K562 (cell line): Measurements from ENCODE around the gene NEK1. TPM values are rescaled to one million over a fixed set of nuclear protein-coding genes. Genes with fewer than 3 reads are reported as not detected.

ENCODE experiments used
- HIVEP1 ChIP-seq: fragments of 250-450 bp; sonication (Bioruptor Pico); IDR thresholded peaks from 2 replicates; pipeline ENCODE4 v1.4.0; 2020; ENCODE audit warnings: mild to moderate bottlenecking
- MCM7 ChIP-seq, 2 experiments: fragments of 450-650 bp; IDR thresholded peaks; 2 replicates each; pipeline ENCODE4 v1.6.1; 2016 to 2018
- POLR2A ChIP-seq: fragments of 450-650 bp; conservative IDR thresholded peaks from 2 replicates; pipeline ENCODE4 v1.6.1; 2016
- POLR2G ChIP-seq: fragments of 200-400 bp; formaldehyde crosslinking; IDR thresholded peaks from 2 replicates; pipeline ENCODE4 v1.6.1; 2017; ENCODE audit warnings: low read depth, mild to moderate bottlenecking, antibody characterized with exemption, low read length, moderate library complexity
- POU5F1 ChIP-seq: fragments of 150-350 bp; IDR thresholded peaks from 2 replicates; pipeline ENCODE4 v1.6.1; 2014; ENCODE audit warnings: borderline replicate concordance, low read length, low read depth, mild to moderate bottlenecking; ENCODE audit not compliant: partially characterized antibody
- polyA plus RNA-seq, 8 experiments: library from polyadenylated mRNA; depleted of rRNA in 4 of 8; stranded (reverse) in 5 of 8; unstranded in 3 of 8; fragments of >200 nt; fragmentation: Nextera tagmentation in 2 of 8; fragmentation: Illumina TruSeq in 1 of 8; extraction: Ambion mirVana in 2 of 8; extraction: Trizol in 1 of 8; gene quantifications; 2 replicates each; pipeline versions ENCODE4 v1.2.1 to v1.2.3, GENCODE V29; 2011 to 2014; ENCODE audit warnings: inconsistent platforms in 1 of 8, missing spikeins in 1 of 8
- total RNA-seq, 7 experiments: library from RNA; depleted of rRNA in 6 of 7; stranded (reverse); fragments of >200 nt in 6 of 7; fragmentation: Illumina TruSeq in 2 of 7; extraction: Trizol in 2 of 7; gene quantifications; 2 replicates each; pipeline versions ENCODE4 v1.2.1 to v1.2.3, GENCODE V29; 2011 to 2021; ENCODE audit warnings: low replicate concordance in 1 of 7
- TF ChIP-seq, protein P1 (sequence below): fragments of 450-650 bp; IDR thresholded peaks from 2 replicates; pipeline ENCODE4 v1.6.1; 2016; ENCODE audit warnings: mild to moderate bottlenecking, moderate library complexity
- TF ChIP-seq, protein P2 (sequence below): IDR thresholded peaks from 2 replicates; pipeline ENCODE4 v1.6.1; 2011; ENCODE audit not compliant: insufficient read length; ENCODE audit errors: extremely low read depth
- TF ChIP-seq, protein P3 (sequence below): fragments of 450-650 bp; formaldehyde crosslinking; IDR thresholded peaks from 2 replicates; pipeline ENCODE4 v1.4.0; 2020; ENCODE audit warnings: mild to moderate bottlenecking
- TF ChIP-seq, protein P4 (sequence below): fragments of 250-450 bp; sonication (Bioruptor Pico); IDR thresholded peaks from 2 replicates; pipeline ENCODE4 v1.4.0; 2020; ENCODE audit warnings: mild to moderate bottlenecking, moderate library complexity

Gene NEK1
- total and polyA plus RNA-seq, 9 of the 15 experiments (the other 6 are each of a cell fraction or from before 2014, with no cell fraction given) = 6.2 to 15.7 (median 10.3) TPM

DNA sequence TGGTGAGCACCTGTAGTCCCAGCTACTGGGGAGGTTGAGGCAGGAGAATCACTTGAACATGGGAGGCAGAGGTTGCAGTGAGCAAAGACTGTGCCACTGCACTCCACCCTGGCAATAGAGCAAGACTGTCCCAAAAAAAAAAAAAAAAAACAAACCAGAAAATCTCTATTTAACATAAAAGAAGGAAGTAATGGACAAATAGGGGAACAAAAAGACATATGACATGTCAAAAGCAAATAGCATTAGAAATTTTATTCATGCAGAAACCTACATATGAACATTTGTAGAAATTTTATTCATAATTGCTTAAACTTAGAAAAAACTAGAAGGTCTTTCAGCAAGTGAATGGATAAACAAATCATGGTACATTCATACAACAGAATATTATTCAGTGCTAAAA, 244.6 kb downstream of the NEK1 start (continued):
- TF ChIP-seq, protein P1, sequence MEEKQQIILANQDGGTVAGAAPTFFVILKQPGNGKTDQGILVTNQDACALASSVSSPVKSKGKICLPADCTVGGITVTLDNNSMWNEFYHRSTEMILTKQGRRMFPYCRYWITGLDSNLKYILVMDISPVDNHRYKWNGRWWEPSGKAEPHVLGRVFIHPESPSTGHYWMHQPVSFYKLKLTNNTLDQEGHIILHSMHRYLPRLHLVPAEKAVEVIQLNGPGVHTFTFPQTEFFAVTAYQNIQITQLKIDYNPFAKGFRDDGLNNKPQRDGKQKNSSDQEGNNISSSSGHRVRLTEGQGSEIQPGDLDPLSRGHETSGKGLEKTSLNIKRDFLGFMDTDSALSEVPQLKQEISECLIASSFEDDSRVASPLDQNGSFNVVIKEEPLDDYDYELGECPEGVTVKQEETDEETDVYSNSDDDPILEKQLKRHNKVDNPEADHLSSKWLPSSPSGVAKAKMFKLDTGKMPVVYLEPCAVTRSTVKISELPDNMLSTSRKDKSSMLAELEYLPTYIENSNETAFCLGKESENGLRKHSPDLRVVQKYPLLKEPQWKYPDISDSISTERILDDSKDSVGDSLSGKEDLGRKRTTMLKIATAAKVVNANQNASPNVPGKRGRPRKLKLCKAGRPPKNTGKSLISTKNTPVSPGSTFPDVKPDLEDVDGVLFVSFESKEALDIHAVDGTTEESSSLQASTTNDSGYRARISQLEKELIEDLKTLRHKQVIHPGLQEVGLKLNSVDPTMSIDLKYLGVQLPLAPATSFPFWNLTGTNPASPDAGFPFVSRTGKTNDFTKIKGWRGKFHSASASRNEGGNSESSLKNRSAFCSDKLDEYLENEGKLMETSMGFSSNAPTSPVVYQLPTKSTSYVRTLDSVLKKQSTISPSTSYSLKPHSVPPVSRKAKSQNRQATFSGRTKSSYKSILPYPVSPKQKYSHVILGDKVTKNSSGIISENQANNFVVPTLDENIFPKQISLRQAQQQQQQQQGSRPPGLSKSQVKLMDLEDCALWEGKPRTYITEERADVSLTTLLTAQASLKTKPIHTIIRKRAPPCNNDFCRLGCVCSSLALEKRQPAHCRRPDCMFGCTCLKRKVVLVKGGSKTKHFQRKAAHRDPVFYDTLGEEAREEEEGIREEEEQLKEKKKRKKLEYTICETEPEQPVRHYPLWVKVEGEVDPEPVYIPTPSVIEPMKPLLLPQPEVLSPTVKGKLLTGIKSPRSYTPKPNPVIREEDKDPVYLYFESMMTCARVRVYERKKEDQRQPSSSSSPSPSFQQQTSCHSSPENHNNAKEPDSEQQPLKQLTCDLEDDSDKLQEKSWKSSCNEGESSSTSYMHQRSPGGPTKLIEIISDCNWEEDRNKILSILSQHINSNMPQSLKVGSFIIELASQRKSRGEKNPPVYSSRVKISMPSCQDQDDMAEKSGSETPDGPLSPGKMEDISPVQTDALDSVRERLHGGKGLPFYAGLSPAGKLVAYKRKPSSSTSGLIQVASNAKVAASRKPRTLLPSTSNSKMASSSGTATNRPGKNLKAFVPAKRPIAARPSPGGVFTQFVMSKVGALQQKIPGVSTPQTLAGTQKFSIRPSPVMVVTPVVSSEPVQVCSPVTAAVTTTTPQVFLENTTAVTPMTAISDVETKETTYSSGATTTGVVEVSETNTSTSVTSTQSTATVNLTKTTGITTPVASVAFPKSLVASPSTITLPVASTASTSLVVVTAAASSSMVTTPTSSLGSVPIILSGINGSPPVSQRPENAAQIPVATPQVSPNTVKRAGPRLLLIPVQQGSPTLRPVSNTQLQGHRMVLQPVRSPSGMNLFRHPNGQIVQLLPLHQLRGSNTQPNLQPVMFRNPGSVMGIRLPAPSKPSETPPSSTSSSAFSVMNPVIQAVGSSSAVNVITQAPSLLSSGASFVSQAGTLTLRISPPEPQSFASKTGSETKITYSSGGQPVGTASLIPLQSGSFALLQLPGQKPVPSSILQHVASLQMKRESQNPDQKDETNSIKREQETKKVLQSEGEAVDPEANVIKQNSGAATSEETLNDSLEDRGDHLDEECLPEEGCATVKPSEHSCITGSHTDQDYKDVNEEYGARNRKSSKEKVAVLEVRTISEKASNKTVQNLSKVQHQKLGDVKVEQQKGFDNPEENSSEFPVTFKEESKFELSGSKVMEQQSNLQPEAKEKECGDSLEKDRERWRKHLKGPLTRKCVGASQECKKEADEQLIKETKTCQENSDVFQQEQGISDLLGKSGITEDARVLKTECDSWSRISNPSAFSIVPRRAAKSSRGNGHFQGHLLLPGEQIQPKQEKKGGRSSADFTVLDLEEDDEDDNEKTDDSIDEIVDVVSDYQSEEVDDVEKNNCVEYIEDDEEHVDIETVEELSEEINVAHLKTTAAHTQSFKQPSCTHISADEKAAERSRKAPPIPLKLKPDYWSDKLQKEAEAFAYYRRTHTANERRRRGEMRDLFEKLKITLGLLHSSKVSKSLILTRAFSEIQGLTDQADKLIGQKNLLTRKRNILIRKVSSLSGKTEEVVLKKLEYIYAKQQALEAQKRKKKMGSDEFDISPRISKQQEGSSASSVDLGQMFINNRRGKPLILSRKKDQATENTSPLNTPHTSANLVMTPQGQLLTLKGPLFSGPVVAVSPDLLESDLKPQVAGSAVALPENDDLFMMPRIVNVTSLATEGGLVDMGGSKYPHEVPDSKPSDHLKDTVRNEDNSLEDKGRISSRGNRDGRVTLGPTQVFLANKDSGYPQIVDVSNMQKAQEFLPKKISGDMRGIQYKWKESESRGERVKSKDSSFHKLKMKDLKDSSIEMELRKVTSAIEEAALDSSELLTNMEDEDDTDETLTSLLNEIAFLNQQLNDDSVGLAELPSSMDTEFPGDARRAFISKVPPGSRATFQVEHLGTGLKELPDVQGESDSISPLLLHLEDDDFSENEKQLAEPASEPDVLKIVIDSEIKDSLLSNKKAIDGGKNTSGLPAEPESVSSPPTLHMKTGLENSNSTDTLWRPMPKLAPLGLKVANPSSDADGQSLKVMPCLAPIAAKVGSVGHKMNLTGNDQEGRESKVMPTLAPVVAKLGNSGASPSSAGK = no peak
- TF ChIP-seq POLR2A (no peak), MCM7 (IDR thresholded peaks at IDR 0.05) (no peak), HIVEP1 (CRISPR knock-in tag) (no peak), POU5F1 (no peak), POLR2G (no peak)
- TF ChIP-seq, protein P2, sequence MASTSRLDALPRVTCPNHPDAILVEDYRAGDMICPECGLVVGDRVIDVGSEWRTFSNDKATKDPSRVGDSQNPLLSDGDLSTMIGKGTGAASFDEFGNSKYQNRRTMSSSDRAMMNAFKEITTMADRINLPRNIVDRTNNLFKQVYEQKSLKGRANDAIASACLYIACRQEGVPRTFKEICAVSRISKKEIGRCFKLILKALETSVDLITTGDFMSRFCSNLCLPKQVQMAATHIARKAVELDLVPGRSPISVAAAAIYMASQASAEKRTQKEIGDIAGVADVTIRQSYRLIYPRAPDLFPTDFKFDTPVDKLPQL = no peak
- TF ChIP-seq, protein P3, sequence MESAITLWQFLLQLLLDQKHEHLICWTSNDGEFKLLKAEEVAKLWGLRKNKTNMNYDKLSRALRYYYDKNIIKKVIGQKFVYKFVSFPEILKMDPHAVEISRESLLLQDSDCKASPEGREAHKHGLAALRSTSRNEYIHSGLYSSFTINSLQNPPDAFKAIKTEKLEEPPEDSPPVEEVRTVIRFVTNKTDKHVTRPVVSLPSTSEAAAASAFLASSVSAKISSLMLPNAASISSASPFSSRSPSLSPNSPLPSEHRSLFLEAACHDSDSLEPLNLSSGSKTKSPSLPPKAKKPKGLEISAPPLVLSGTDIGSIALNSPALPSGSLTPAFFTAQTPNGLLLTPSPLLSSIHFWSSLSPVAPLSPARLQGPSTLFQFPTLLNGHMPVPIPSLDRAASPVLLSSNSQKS = no peak
- TF ChIP-seq, protein P4, sequence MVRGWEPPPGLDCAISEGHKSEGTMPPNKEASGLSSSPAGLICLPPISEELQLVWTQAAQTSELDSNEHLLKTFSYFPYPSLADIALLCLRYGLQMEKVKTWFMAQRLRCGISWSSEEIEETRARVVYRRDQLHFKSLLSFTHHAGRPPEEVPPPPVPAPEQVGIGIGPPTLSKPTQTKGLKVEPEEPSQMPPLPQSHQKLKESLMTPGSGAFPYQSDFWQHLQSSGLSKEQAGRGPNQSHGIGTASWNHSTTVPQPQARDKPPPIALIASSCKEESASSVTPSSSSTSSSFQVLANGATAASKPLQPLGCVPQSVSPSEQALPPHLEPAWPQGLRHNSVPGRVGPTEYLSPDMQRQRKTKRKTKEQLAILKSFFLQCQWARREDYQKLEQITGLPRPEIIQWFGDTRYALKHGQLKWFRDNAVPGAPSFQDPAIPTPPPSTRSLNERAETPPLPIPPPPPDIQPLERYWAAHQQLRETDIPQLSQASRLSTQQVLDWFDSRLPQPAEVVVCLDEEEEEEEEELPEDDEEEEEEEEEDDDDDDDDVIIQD = no peak
- TF ChIP-seq, all 486 proteins: peak for 0
